Measurements from ENCODE around the gene TEX2. TPM values are rescaled to one million over a fixed set of nuclear protein-coding genes. Genes with fewer than 3 reads are reported as not detected.

Gene TEX2
- total and polyA plus RNA-seq, 8 donors = 8.9 to 30.3 (median 22.4) TPM

GRCh38 chr17:64236827-64237403 lies 26.1 kb downstream of the TEX2 start:
- no peak overlapping the region for H3K27ac ChIP-seq
- DNase-seq (no peak), ATAC-seq (peak in 2 of 4 donors; percentile 43 to 60), FAIRE-seq (no peak)
- peaks cover 0 to 20% (median 11%) of the 10 kb centered on the region in 3 donors for H3K4me1 ChIP-seq
- no peaks in the 10 kb centered on the region for H3K27me3 ChIP-seq
- intact Hi-C loops (cut with DNase I) = no loop called here
- H3K36me3 ChIP-seq = no peaks in the 10 kb centered on the region
- 57 to 60% methylated on average over 9 of the region's 9 CpGs for WGBS, 2 donors
- H3K4me3 ChIP-seq = no peak overlapping the region
- TF ChIP-seq, protein P1, sequence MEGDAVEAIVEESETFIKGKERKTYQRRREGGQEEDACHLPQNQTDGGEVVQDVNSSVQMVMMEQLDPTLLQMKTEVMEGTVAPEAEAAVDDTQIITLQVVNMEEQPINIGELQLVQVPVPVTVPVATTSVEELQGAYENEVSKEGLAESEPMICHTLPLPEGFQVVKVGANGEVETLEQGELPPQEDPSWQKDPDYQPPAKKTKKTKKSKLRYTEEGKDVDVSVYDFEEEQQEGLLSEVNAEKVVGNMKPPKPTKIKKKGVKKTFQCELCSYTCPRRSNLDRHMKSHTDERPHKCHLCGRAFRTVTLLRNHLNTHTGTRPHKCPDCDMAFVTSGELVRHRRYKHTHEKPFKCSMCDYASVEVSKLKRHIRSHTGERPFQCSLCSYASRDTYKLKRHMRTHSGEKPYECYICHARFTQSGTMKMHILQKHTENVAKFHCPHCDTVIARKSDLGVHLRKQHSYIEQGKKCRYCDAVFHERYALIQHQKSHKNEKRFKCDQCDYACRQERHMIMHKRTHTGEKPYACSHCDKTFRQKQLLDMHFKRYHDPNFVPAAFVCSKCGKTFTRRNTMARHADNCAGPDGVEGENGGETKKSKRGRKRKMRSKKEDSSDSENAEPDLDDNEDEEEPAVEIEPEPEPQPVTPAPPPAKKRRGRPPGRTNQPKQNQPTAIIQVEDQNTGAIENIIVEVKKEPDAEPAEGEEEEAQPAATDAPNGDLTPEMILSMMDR (IDR thresholded peaks at IDR 0.05) = peak in 1 of 4 donors; percentile 31
- H3K9me3 ChIP-seq = no peaks in the 10 kb centered on the region

- FAIRE-seq = no peak
- no peak overlapping the region for H3K27ac ChIP-seq
Observed at GRCh38 chr17:64234961-64235360, 28.1 kb downstream of the TEX2 start.

DNA sequence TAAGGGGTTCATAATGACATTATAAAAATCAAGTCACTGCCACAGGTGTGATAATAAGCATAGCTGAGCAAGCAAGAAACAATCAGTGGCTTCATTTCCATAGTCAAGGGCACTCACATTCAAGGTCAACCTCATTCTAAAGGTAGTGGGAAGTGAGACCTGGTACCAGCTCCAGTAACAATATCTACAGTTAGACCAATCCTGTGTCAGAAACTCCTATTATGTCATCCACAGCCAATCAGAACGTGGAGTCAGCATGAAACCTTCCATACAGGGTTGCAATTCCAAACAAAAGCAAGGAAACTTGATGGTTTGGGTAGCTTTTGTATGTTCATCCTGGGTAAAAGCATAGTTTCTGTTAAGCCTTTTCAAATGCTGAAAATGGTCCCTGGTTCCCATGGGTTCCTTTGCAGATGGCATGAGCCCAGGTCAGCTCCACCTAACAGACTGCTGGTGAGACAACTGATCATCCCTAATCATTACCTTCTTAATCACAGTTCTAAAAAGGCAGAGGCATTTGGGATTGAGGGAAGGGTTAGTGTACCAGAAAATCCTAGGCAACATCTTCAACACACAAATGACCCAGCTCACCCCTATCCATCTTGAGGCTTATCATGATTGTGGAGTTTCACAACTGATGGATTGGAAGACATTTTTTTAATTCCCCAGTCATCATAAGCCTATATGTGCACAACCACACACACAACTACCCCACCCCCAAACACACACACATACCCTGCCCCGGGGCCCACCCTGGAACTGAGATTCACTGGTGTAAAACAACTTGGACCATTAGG lies 30.4 kb downstream of the TEX2 start:
- intact Hi-C loops (cut with DNase I) = no loop called here
- H3K27ac ChIP-seq = no peak overlapping the region
- WGBS, 2 donors = 79 to 86% methylated on average over 2 of the region's 2 CpGs
- no peaks in the 10 kb centered on the region for H3K36me3 ChIP-seq
- no peaks in the 10 kb centered on the region for H3K9me3 ChIP-seq
- H3K27me3 ChIP-seq = no peaks in the 10 kb centered on the region
- peak in 3 of 4 donors; percentile 38 to 59 (median 45) for ATAC-seq
- TF ChIP-seq, protein P1 (IDR thresholded peaks at IDR 0.05) = no peak
- H3K4me1 ChIP-seq = peaks cover 9 to 15% (median 11%) of the 10 kb centered on the region in 3 donors
- no peak for FAIRE-seq
- DNase-seq = no peak
- no peak overlapping the region for H3K4me3 ChIP-seq

More at GRCh38 chr17:64234961-64235360, 28.1 kb downstream of the TEX2 start:
- TF ChIP-seq, protein P1 (IDR thresholded peaks at IDR 0.05) = no peak
- no peak overlapping the region for H3K4me3 ChIP-seq
- DNase-seq (no peak), ATAC-seq (no peak)
- H3K9me3 ChIP-seq = no peaks in the 10 kb centered on the region
- no peaks in the 10 kb centered on the region for H3K27me3 ChIP-seq
- H3K36me3 ChIP-seq = no peaks in the 10 kb centered on the region
- 59 to 64% methylated on average over 6 of the region's 6 CpGs for WGBS, 2 donors
- intact Hi-C loops (cut with DNase I) = no loop called here
- H3K4me1 ChIP-seq = peaks cover under 1 to 15% (median 10%) of the 10 kb centered on the region in 3 donors

DNA sequence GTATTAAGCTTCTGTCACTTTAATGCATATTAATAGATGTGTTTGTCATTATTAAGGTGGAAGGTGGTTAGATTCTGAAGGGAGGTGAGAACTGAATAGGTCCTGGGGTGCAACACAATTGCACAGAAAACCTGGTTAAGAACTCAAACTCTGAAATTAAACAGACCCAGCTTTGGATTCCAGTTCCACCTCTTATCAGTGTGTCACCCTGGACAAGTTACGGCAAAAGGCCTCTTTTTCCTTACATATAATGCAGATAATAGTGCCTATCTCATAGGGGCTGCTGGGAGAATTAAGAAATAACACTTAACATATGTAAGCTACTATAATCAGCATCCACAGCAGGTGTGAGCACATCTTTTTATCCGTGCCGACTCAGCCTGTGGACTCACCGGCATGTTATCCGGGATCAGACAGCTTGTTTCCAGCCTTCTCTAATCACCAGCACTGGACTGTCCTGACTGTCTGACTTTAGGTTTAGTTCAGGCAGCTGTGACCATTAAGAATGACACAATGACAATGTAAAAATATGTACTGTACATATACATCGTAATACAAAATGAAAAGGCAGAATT lies 31.4 kb downstream of the TEX2 start:
- Histone ChIP-seq H3K27me3 (no peaks in the 10 kb centered on the region), H3K4me3 (no peak overlapping the region), H3K27ac (no peak overlapping the region), H3K9me3 (no peaks in the 10 kb centered on the region), H3K36me3 (no peaks in the 10 kb centered on the region), H3K4me1 (peaks cover 6 to 15% (median 9%) of the 10 kb centered on the region in 3 donors)
- ATAC-seq (peak in 1 of 4 donors; percentile 15), DNase-seq (no peak), FAIRE-seq (no peak)
- 39 to 45% methylated on average over 6 of the region's 6 CpGs for WGBS, 2 donors
- intact Hi-C loops (cut with DNase I) = no loop called here
- TF ChIP-seq, protein P1 (IDR thresholded peaks at IDR 0.05) = no peak
